ENCODE data around the gene FOCAD. TPM values are rescaled to one million over a fixed set of nuclear protein-coding genes. Genes with fewer than 3 reads are reported as not detected.

Gene FOCAD
- total RNA-seq, 1 experiment from 2014 or later = 43.3 TPM

- Histone ChIP-seq H3K56ac (ENCODE audit: insufficient read length, low read depth, low read length) (no peak overlapping the region), H3K23me2 (ENCODE audit: insufficient read length, low read depth, low read length, poor library complexity, severe bottlenecking) (no peaks in the 10 kb centered on the region), H2AK5ac (ENCODE audit: insufficient read length, low read length) (no peak overlapping the region), H3K27ac (ENCODE audit: insufficient read length, low read depth, low read length) (no peak overlapping the region), H3K4ac (ENCODE audit: low read depth, low read length) (no peak overlapping the region), H4K20me1 (ENCODE audit: control insufficient read depth, insufficient read depth, insufficient read length) (no peaks in the 10 kb centered on the region), H3K9ac (ENCODE audit: extremely low read depth, insufficient read length, low read length) (no peak overlapping the region), H3K23ac (ENCODE audit: insufficient read length, low read depth, low read length) (no peak overlapping the region), H3K27me3 (ENCODE audit: insufficient read depth, low read length) (no peaks in the 10 kb centered on the region), H2AFZ (ENCODE audit: low read length) (no peak overlapping the region), H2BK12ac (ENCODE audit: insufficient read length, low read depth, low read length) (no peak overlapping the region), H3K18ac (ENCODE audit: insufficient read length, low read depth, low read length) (no peak overlapping the region), H4K91ac (ENCODE audit: insufficient read length, low read depth, low read length) (no peak overlapping the region), H4K8ac (replicated peaks; ENCODE audit: insufficient read length, low read depth, low read length) (no peak overlapping the region), H2BK15ac (ENCODE audit: low read depth, low read length) (no peak overlapping the region), H2BK20ac (ENCODE audit: low read depth, low read length, poor library complexity, severe bottlenecking) (no peak overlapping the region), H3K79me2 (ENCODE audit: insufficient read depth, low read length) (no peaks in the 10 kb centered on the region), H2BK5ac (ENCODE audit: insufficient read length, low read length) (no peak overlapping the region), H3K4me2 (ENCODE audit: insufficient read depth, insufficient read length, low read length) (no peak overlapping the region), H2BK120ac (ENCODE audit: low read depth, low read length, poor library complexity, severe bottlenecking) (no peak overlapping the region), H3K79me1 (ENCODE audit: insufficient read depth, low read depth, low read length, poor library complexity, severe bottlenecking) (no peaks in the 10 kb centered on the region), H4K5ac (ENCODE audit: insufficient read length, low read depth, low read length) (no peak overlapping the region), H3T11ph (ENCODE audit: low read length) (no peak overlapping the region), H3K14ac (ENCODE audit: insufficient read depth, low read length) (no peak overlapping the region), H3K4me1 (ENCODE audit: insufficient read depth, low read length) (no peaks in the 10 kb centered on the region; the same call in 1 of the 2 replicates), H3K9me3 (ENCODE audit: control insufficient read depth, low read depth, low read length) (no peaks in the 10 kb centered on the region)
- Mint-ChIP-seq H3K9me3 (no peaks in the 10 kb centered on the region), H3K4me1 (peaks cover 18% of the 10 kb centered on the region in 2 experiments), H3K36me3 (ENCODE audit: insufficient read depth in 1 of 3, low read depth in 3 of 3) (peaks cover 0 to 5% (median 4%) of the 10 kb centered on the region in 3 experiments; a peak in 4 of 7 replicates), H3K27ac (no peak overlapping the region), H3K27me3 (ENCODE audit: low read depth) (no peaks in the 10 kb centered on the region), H3K4me3 (no peak overlapping the region)
- no peak for TF ChIP-seq CTCF (conservative IDR thresholded peaks at IDR 0.05)
- no CpG with 5 or more reads among the region's 1 CpG for WGBS (ENCODE audit: extremely low coverage, insufficient read length, low lambda C conversion rate)
- DNase-seq = no peak
Observed at GRCh38 chr9:20838218-20838617, 154.2 kb downstream of the FOCAD start.
